A549 (cell line): Measurements from ENCODE around the gene CREB5.

Source experiments
- CTCF ChIP-seq: fragments of >200 bp; sonication (Bioruptor Twin); formaldehyde crosslinking; IDR thresholded peaks from 3 replicates; pipeline ENCODE4 v1.5.1; 2016
- KDM1A ChIP-seq: fragments of 200-600 bp; sonication (generic); IDR thresholded peaks from 2 replicates; pipeline ENCODE4 v1.6.1; 2016; ENCODE audit warnings: low read depth, mild to moderate bottlenecking

- TF ChIP-seq CTCF (no peak), KDM1A (no peak)
Observed at GRCh38 chr7:28565980-28566379, 153.7 kb downstream of the CREB5 start.
